Body of pancreas (tissue), 4 donors: ENCODE results near the gene TBL1Y.

Experiments
- CTCF ChIP-seq, 7 experiments: fragments of 450-650 bp in 4 of 7; fragments of 200-600 bp in 3 of 7; sonication (generic) in 3 of 7; IDR thresholded peaks; one replicate each; pipeline ENCODE4 v1.5.1; 2016 to 2019; ENCODE audit warnings: antibody characterized with exemption in 7 of 7
- POLR2A ChIP-seq, 3 donors: fragments of 450-650 bp; IDR thresholded peaks; one replicate each; pipeline ENCODE4 v1.6.1; 2016; ENCODE audit warnings: antibody characterized with exemption in 3 of 3, mild to moderate bottlenecking in 2 of 3

GRCh38 chrY:7110086-7110485 lies 199.6 kb downstream of the TBL1Y start:
- no peak for TF ChIP-seq CTCF (IDR thresholded peaks at IDR 0.05)
- no peak for TF ChIP-seq POLR2A (IDR thresholded peaks at IDR 0.05)
